ENCODE results near the gene CEBPE.

Gene CEBPE

GRCh38 chr14:23093526-23093925, 25.5 kb downstream of the CEBPE start:
- peak overlapping the region; percentile 83 for H3K9ac ChIP-seq (ENCODE audit: low read length)
- peaks cover 30% of the 10 kb centered on the region for H3K79me2 ChIP-seq (ENCODE audit: insufficient read depth, low read length)
- peak overlapping the region; percentile 93 for H3K4me2 ChIP-seq (ENCODE audit: low read length)
- H3F3A ChIP-seq (ENCODE audit: insufficient read depth, low read length) = no peaks in the 10 kb centered on the region
- no peak overlapping the region for H3K27ac ChIP-seq (ENCODE audit: low read depth, low read length, poor library complexity, severe bottlenecking)
- peaks cover 69% of the 10 kb centered on the region for H3K36me3 ChIP-seq (ENCODE audit: insufficient read depth, low read length)
- no peaks in the 10 kb centered on the region for H4K20me1 ChIP-seq (ENCODE audit: insufficient read depth, low read length)
- peaks cover 25% of the 10 kb centered on the region for H3K4me1 ChIP-seq (ENCODE audit: insufficient read depth, low read length, severe bottlenecking)
- H3K9me3 ChIP-seq (ENCODE audit: low read length) = no peaks in the 10 kb centered on the region
- TF ChIP-seq EZH2 (IDR thresholded peaks at IDR 0.05; ENCODE audit: borderline replicate concordance, low read length) (no peak), CTCF (IDR thresholded peaks at IDR 0.05; ENCODE audit: low read length) (no peak)
- H3K27me3 ChIP-seq (ENCODE audit: insufficient read depth, low read length) = no peaks in the 10 kb centered on the region
- H3K4me3 ChIP-seq (ENCODE audit: low read depth, low read length, poor library complexity, severe bottlenecking) = peak overlapping the region; percentile 73
- no peaks in the 10 kb centered on the region for H3K9me2 ChIP-seq (ENCODE audit: low read depth, low read length)
- no peak overlapping the region for H2AFZ ChIP-seq (ENCODE audit: low read length)

- peak overlapping the region; percentile 93 for H3K4me2 ChIP-seq (ENCODE audit: low read length)
Observed at GRCh38 chr14:23093104-23093503, 26.0 kb downstream of the CEBPE start.

GRCh38 chr14:23091294-23092225, 27.5 kb downstream of the CEBPE start:
- no peak overlapping the region for H3K27ac ChIP-seq (ENCODE audit: low read depth, low read length, poor library complexity, severe bottlenecking)

More at GRCh38 chr14:23093104-23093503, 26.0 kb downstream of the CEBPE start:
- Histone ChIP-seq H3K36me3 (ENCODE audit: insufficient read depth, low read length) (peaks cover 69% of the 10 kb centered on the region), H3K4me3 (ENCODE audit: low read depth, low read length, poor library complexity, severe bottlenecking) (peak overlapping the region; percentile 73), H3K9ac (ENCODE audit: low read length) (peak overlapping the region; percentile 9; the same call in 1 of the 2 replicates), H3F3A (ENCODE audit: insufficient read depth, low read length) (no peaks in the 10 kb centered on the region), H2AFZ (ENCODE audit: low read length) (no peak overlapping the region), H3K27me3 (ENCODE audit: insufficient read depth, low read length) (no peaks in the 10 kb centered on the region), H3K79me2 (ENCODE audit: insufficient read depth, low read length) (peaks cover 30% of the 10 kb centered on the region), H3K9me2 (ENCODE audit: low read depth, low read length) (no peaks in the 10 kb centered on the region), H3K27ac (ENCODE audit: low read depth, low read length, poor library complexity, severe bottlenecking) (no peak overlapping the region), H4K20me1 (ENCODE audit: insufficient read depth, low read length) (no peaks in the 10 kb centered on the region), H3K9me3 (ENCODE audit: low read length) (no peaks in the 10 kb centered on the region), H3K4me1 (ENCODE audit: insufficient read depth, low read length, severe bottlenecking) (peaks cover 25% of the 10 kb centered on the region)
- TF ChIP-seq EZH2 (IDR thresholded peaks at IDR 0.05; ENCODE audit: borderline replicate concordance, low read length) = no peak

More at GRCh38 chr14:23091294-23092225, 27.5 kb downstream of the CEBPE start:
- Histone ChIP-seq H3K4me2 (ENCODE audit: low read length) (no peak overlapping the region), H3K9ac (ENCODE audit: low read length) (no peak overlapping the region), H3F3A (ENCODE audit: insufficient read depth, low read length) (no peaks in the 10 kb centered on the region), H2AFZ (ENCODE audit: low read length) (no peak overlapping the region), H4K20me1 (ENCODE audit: insufficient read depth, low read length) (no peaks in the 10 kb centered on the region), H3K4me3 (ENCODE audit: low read depth, low read length, poor library complexity, severe bottlenecking) (no peak overlapping the region), H3K27me3 (ENCODE audit: insufficient read depth, low read length) (no peaks in the 10 kb centered on the region), H3K79me2 (ENCODE audit: insufficient read depth, low read length) (peaks cover 30% of the 10 kb centered on the region), H3K4me1 (ENCODE audit: insufficient read depth, low read length, severe bottlenecking) (peaks cover 21% of the 10 kb centered on the region), H3K9me2 (ENCODE audit: low read depth, low read length) (no peaks in the 10 kb centered on the region), H3K9me3 (ENCODE audit: low read length) (no peaks in the 10 kb centered on the region), H3K36me3 (ENCODE audit: insufficient read depth, low read length) (peaks cover 68% of the 10 kb centered on the region)
- TF ChIP-seq EZH2 (IDR thresholded peaks at IDR 0.05; ENCODE audit: borderline replicate concordance, low read length) = no peak
- no peak for TF ChIP-seq CTCF (IDR thresholded peaks at IDR 0.05; ENCODE audit: low read length)

Data from OCI-LY1 (cell line).